Hepatocyte (in vitro differentiated cells): ENCODE data around the gene AKAP13. TPM values are rescaled to one million over a fixed set of nuclear protein-coding genes. Genes with fewer than 3 reads are reported as not detected.
A peak's percentile ranks its signal among the peaks of the same experiment; 100 is the strongest.

Experiments used
- DNase-seq: peaks from one replicate; pipeline ENCODE4 v3.0.0-alpha.2; 2016; ENCODE audit warnings: low spot score
- H2AFZ ChIP-seq: fragments of 200-600 bp; sonication (generic); 2 replicates; pipeline ENCODE4 v1.6.0; 2016; ENCODE audit warnings: antibody characterized with exemption, mild to moderate bottlenecking
- H3K27ac ChIP-seq: fragments of 200-600 bp; sonication (generic); 2 replicates; pipeline ENCODE4 v1.5.1; 2016; ENCODE audit warnings: mild to moderate bottlenecking
- H3K27me3 ChIP-seq: fragments of 200-600 bp; sonication (generic); 2 replicates; pipeline ENCODE4 v1.6.1; 2016
- H3K36me3 ChIP-seq: fragments of 200-600 bp; sonication (generic); replicated peaks from 2 replicates; pipeline ENCODE4 v1.5.1; 2016; ENCODE audit warnings: low read depth; ENCODE audit not compliant: insufficient read depth
- H3K4me1 ChIP-seq: fragments of 200-600 bp; sonication (generic); 2 replicates; pipeline ENCODE4 v1.5.1; 2016; ENCODE audit warnings: mild to moderate bottlenecking, moderate library complexity; ENCODE audit not compliant: insufficient read depth
- H3K4me2 ChIP-seq: fragments of 200-600 bp; sonication (generic); 2 replicates; pipeline ENCODE4 v1.6.0; 2016
- H3K4me3 ChIP-seq: fragments of 200-600 bp; sonication (generic); 2 replicates; pipeline ENCODE4 v1.5.1; 2016; ENCODE audit warnings: mild to moderate bottlenecking
- H3K79me2 ChIP-seq: fragments of 200-600 bp; sonication (generic); 2 replicates; pipeline ENCODE4 v1.6.0; 2017; ENCODE audit warnings: mild to moderate bottlenecking
- H3K9me2 ChIP-seq: fragments of 200-600 bp; sonication (generic); replicated peaks from 2 replicates; pipeline ENCODE4 v1.6.0; 2017; ENCODE audit warnings: mild to moderate bottlenecking; ENCODE audit not compliant: insufficient read depth
- H3K9me3 ChIP-seq: fragments of 200-600 bp; sonication (generic); 2 replicates; pipeline ENCODE4 v1.5.1; 2016; ENCODE audit warnings: low read depth, mild to moderate bottlenecking
- H4K20me1 ChIP-seq: fragments of 200-600 bp; sonication (generic); 2 replicates; pipeline ENCODE4 v1.6.0; 2016; ENCODE audit warnings: mild to moderate bottlenecking; ENCODE audit not compliant: insufficient read depth, poor library complexity, severe bottlenecking
- CTCF ChIP-seq: fragments of 200-600 bp; sonication (generic); IDR thresholded peaks from 2 replicates; pipeline ENCODE4 v1.5.1; 2016; ENCODE audit warnings: antibody characterized with exemption, mild to moderate bottlenecking; ENCODE audit not compliant: poor library complexity
- EZH2 ChIP-seq: fragments of 200-600 bp; sonication (generic); IDR thresholded peaks from 2 replicates; pipeline ENCODE4 v1.6.1; 2016; ENCODE audit warnings: antibody characterized with exemption, mild to moderate bottlenecking, borderline replicate concordance
- EZH2phosphoT487 ChIP-seq: fragments of 200-600 bp; sonication (generic); IDR thresholded peaks from one replicate; pipeline ENCODE4 v1.6.1; 2018; ENCODE audit warnings: antibody characterized with exemption, mild to moderate bottlenecking, low read depth, moderate library complexity; ENCODE audit not compliant: unreplicated experiment, severe bottlenecking
- WGBS: methylation state at CpG from one replicate; pipeline ENCODE4 v1.1.6; 2016; ENCODE audit warnings: low lambda C conversion rate; ENCODE audit errors: missing lambda C conversion rate; 5-methylcytosine and 5-hydroxymethylcytosine counted together
- polyA plus RNA-seq: library from polyadenylated mRNA; unstranded; fragments of >200 nt; fragmentation: Nextera tagmentation; extraction: Ambion mirVana; gene quantifications from 2 replicates; pipeline ENCODE4 v1.2.1, GENCODE V29; 2016
- total RNA-seq: library from RNA; depleted of rRNA; stranded (reverse); fragments of >200 nt; gene quantifications from 2 replicates; pipeline ENCODE4 v1.2.3, GENCODE V29; 2014

AKAP13 gene
- total and polyA plus RNA-seq, 2 experiments from 2014 or later = 55.6 to 80.9 TPM

DNA sequence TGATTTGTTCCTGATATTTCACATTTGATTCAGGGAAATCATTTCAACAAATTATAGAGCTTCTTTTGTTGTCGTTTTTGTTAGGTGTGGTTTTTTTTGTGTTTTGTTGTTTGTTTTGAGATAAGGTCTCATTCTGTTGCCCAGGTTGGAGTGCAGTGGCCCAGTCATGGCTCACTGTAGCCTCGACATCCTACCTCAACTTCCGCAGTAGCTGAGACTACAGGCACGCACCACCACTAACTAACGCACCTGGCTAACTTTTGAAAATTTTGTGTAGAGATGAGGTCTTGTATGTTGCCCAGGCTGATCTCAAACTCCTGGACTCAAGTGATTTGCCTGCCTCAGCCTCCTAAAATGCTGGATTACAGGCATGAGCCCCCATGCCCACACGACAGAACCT is 177.0 kb downstream of the AKAP13 start:
- peaks cover 43% of the 10 kb centered on the region for H3K79me2 ChIP-seq
- no peaks in the 10 kb centered on the region for H3K27me3 ChIP-seq
- no peak for TF ChIP-seq CTCF
- no peak for TF ChIP-seq EZH2phosphoT487
- TF ChIP-seq EZH2 = no peak
- no peaks in the 10 kb centered on the region for H3K9me3 ChIP-seq
- H3K36me3 ChIP-seq = no peaks in the 10 kb centered on the region
- H3K4me2 ChIP-seq = no peak overlapping the region
- no peaks in the 10 kb centered on the region for H3K9me2 ChIP-seq
- no peaks in the 10 kb centered on the region for H4K20me1 ChIP-seq
- H3K4me3 ChIP-seq = no peak overlapping the region
- no peak for DNase-seq
- H2AFZ ChIP-seq = no peak overlapping the region
- 75% methylated on average over 6 of the region's 6 CpGs for WGBS
- H3K27ac ChIP-seq = no peak overlapping the region
- H3K4me1 ChIP-seq = no peaks in the 10 kb centered on the region

GRCh38 chr15:85558848-85559247 is 178.4 kb downstream of the AKAP13 start:
- TF ChIP-seq CTCF = no peak
- TF ChIP-seq EZH2phosphoT487 = no peak
- TF ChIP-seq EZH2 = no peak
- Histone ChIP-seq H3K79me2 (peaks cover 40% of the 10 kb centered on the region), H3K27me3 (no peaks in the 10 kb centered on the region), H3K27ac (no peak overlapping the region), H4K20me1 (no peaks in the 10 kb centered on the region), H3K4me2 (no peak overlapping the region), H3K9me2 (no peaks in the 10 kb centered on the region), H3K4me1 (peaks cover 5% of the 10 kb centered on the region), H3K36me3 (no peaks in the 10 kb centered on the region), H3K9me3 (no peaks in the 10 kb centered on the region), H2AFZ (no peak overlapping the region), H3K4me3 (no peak overlapping the region)
- no peak for DNase-seq
- WGBS = 70% methylated on average over 5 of the region's 5 CpGs

- Histone ChIP-seq H3K4me3 (no peak overlapping the region), H3K27me3 (no peaks in the 10 kb centered on the region), H4K20me1 (no peaks in the 10 kb centered on the region), H3K9me2 (no peaks in the 10 kb centered on the region), H3K79me2 (peaks cover 34% of the 10 kb centered on the region), H3K9me3 (no peaks in the 10 kb centered on the region), H3K27ac (no peak overlapping the region), H2AFZ (no peak overlapping the region), H3K4me1 (peaks cover 12% of the 10 kb centered on the region), H3K4me2 (no peak overlapping the region), H3K36me3 (no peaks in the 10 kb centered on the region)
- TF ChIP-seq EZH2phosphoT487 = no peak
- WGBS = 87% methylated on average over 7 of the region's 7 CpGs
- no peak for DNase-seq
Observed at GRCh38 chr15:85559530-85559929, 179.1 kb downstream of the AKAP13 start.

DNA sequence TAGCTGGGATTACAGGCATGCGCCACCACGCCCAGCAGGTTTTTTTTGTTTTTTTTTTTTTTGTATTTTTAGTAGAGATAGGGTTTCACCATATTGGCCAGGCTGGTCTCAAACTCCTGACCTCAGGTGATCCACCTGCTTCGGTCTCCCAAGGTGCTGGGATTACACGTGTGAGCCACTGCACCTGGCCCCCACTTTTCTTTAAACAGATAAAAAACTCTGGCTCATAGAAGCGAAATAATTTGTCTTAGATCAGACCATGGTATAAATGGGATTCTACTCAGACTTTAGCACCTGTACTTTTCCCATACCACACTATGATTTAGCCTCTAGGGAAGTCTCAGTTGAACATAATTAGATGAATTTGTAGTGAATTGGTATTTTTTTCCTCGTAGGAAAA is 182.4 kb downstream of the AKAP13 start:
- no peak for DNase-seq
- no peaks in the 10 kb centered on the region for H3K9me3 ChIP-seq
- H3K27me3 ChIP-seq = no peaks in the 10 kb centered on the region
- H4K20me1 ChIP-seq = no peaks in the 10 kb centered on the region
- H3K9me2 ChIP-seq = no peaks in the 10 kb centered on the region
- H3K27ac ChIP-seq = peak overlapping the region; percentile 78
- no peaks in the 10 kb centered on the region for H3K36me3 ChIP-seq
- no peak overlapping the region for H3K4me3 ChIP-seq
- H3K4me2 ChIP-seq = peak overlapping the region; percentile 60
- TF ChIP-seq CTCF (no peak), EZH2phosphoT487 (no peak), EZH2 (no peak)
- no peak overlapping the region for H2AFZ ChIP-seq
- 87% methylated on average over 6 of the region's 6 CpGs for WGBS
- H3K79me2 ChIP-seq = peaks cover 48% of the 10 kb centered on the region
- peaks cover 28% of the 10 kb centered on the region for H3K4me1 ChIP-seq
